Measurements from ENCODE around the gene NPIPA1.
"Not testable (repeated sequence)": the region's sequence is repeated elsewhere in the genome, so short reads cannot be mapped to it uniquely, and the experiment has no call there.

NPIPA1 gene

DNA sequence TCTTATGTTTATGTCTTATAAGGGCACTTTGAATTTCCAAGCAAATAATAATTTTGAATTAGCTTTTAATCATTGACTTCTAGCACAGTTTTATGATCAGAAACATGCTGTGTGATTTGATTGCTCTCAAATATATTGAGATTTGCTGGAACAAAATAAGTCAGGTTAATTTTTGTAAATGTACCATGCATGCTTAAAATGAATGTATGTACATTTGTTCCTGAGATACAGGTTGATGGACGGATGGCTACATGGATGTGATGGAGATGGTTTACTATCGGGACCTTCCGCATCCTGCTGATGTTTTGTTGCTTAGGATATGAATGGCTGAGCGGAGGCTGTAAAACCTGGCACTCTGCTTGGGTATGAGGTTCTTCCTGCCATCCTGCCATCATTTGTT lies at the start of gene NPIPA1:
Gene NPIPA1 (plus strand): TSS at position 301 of the 400 bp plus-strand sequence. CDS start 0 bp downstream, at position 301.
- DNase-seq: not testable (repeated sequence)

DNA sequence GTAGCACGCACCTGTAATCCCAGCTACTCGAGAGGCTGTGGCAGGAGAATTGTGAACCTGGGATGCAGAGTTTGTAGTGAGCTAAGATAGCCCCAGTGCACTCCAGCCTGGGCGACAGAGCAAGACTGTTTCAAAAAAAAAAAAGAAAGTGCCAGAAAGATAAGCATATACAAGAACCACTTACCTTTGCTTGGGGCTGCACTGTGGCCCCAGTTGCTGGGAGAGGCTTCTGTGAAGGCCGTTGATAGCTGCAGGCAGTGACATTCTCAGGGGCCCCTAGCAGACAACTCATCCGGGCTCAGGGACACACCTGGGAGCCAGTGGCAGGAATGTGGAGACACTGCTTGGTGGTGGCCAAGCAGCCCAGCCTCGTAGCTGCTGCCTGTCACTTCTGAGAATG lies 45.1 kb upstream of the NPIPA1 start:
- not testable (repeated sequence) for DNase-seq

DNA sequence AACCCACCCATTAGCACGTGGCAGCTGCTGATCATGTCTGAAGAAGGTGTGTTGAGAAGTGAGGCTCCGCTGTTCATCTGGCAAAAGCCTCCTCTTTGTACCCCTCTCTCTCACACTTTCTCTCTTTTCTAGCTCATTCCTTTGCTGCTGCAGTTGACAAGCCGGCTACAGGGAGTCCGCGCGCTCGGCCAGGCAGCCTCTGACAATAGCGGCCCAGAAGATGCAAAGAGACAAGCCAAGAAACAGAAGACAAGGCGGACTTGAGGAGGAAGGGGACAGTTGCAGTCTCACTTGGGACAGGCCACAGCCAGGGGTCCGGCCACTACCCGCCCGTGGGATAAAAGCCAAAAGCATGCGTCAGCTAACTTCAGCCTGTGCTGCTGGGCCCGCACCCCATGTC lies 41.9 kb upstream of the NPIPA1 start:
- DNase-seq: not testable (repeated sequence)

DNA sequence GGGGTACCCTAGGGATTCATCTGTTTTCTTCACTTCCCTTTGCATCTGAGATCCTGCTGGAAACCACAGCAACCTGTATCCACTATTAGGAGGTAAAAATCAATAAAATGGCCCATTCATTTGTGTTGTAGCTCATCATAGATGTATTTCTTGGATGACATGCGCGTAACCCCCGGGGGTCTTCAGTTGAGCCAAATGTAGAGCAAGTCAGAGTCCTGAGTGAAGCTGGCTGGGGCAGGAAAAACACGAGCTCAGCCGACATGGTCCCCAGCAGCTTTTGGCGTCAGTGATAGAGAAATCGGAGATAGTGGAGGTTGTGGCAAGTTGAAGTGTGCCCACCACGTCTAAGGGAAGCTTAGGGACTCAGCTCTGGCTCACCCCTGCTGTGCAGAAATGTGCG lies 41.2 kb upstream of the NPIPA1 start:
- DNase-seq: not testable (repeated sequence)

- not testable (repeated sequence) for DNase-seq
These were observed 40.1 kb upstream of the NPIPA1 start for GRCh38 chr16:14897006-14897664.

GRCh38 chr16:14898162-14898561 lies 39.1 kb upstream of the NPIPA1 start:
- not testable (repeated sequence) for DNase-seq

DNA sequence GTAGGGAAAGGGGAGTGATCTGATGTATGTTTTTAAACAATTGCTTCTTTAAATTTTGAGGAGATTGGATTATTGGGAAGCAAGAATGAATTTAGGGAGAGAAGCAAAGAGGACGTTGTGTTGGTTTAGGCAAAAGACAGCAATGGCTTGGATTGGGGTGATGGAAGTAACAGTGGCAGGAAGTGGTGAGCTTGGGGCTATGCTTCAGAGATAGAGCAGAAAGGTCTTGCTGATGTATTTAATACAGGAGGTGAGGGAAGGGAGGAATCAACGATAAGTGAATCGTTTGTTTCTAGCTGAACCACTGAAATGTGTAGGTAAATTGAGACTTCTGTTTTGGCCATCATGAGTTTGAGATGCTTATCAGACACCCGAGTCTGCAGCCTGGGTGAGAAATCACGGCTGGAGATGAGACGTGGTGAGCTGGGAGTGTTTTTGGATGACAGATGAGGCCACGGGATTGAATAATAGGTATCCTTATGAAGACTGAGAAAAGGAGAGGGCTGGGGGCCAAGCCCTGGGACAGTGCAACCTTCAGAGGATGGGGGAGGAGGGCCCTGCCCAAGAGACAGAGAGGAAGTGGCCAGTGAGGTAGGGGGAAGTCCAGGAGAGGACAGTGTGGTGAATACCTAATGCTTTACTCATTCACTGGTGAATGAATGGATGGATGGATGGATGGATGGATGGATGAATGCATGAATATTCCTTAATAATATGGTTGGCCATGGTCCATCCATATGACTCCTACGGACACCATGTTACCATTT lies 33.9 kb upstream of the NPIPA1 start:
- DNase-seq: not testable (repeated sequence)

DNA sequence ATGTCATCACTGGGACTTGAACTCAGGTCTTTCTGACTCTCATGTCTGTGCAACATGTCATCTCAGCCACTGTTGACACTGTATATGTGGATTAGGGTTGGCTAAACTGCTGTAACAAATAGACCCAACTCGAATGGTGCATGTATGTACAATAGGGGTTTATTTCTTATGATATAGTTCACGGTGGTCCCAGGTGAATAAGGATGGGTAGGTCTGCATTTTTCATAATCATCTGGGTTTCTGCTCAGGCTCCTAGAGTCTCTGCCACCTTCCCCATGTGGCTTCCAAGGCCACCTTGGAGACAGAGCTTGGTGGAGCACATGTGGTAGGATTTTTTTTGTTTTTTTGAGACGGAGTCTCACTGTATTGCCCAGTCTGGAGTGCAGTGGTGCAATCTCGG lies 27.5 kb upstream of the NPIPA1 start:
- not testable (repeated sequence) for DNase-seq

DNA sequence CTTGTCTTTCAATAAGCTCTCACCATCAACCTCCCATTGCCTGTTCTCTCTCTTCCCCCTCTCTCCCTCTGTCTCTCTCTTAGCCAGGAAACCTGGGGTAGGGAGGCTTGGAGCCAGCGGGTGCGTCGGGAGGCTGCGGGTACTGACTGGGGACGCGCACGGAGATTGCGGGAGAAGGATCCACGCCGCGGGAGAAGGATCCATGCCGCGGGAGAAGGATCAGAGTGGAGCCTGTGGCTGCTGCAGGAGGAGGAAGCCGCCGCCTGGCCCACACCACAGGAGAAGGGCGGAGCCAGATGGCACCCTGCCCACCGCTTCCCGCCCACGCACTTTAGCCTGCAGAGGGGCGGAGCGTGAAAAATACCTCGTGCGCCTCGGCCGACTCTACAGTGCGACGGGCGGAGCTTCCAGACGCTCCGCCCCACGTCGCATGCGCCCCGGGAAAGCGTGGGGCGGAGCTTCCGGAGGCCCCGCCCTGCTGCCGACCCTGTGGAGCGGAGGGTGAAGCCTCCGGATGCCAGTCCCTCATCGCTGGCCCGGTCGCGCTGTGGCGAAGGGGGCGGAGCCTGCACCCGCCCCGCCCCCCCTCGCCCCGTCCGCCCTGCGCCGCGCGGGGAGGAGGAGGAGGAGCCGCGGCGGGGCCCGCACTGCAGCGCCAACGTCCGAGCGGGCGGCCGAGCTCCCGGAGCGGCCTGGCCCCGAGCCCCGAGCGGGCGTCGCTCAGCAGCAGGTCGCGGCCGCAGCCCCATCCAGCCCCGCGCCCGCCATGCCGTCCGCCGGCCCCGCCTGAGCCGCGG lies 26.2 kb upstream of the NPIPA1 start:
- DNase-seq: not testable (repeated sequence)

DNA sequence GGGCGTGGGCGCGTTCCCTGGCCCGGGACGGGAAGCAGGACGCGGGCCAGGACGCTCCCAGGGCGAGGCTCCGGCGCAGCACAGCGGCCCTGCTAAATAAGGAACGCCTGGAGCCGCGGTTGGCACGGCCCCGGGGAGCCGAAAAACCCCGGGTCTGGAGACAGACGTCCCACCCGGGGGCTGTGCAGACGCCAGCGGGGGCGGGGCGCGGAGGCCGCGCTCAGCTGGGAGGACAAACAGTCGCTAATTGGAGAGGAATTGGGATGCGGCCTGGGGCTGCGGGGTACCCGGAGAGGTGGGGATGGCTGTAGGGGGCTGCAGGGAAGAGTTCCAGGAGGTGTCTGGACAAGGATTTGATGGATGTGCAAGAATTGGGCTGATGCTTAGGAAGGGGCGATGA lies 25.3 kb upstream of the NPIPA1 start:
- not testable (repeated sequence) for DNase-seq

GRCh38 chr16:14912588-14912987 lies 24.7 kb upstream of the NPIPA1 start:
- not testable (repeated sequence) for DNase-seq

DNA sequence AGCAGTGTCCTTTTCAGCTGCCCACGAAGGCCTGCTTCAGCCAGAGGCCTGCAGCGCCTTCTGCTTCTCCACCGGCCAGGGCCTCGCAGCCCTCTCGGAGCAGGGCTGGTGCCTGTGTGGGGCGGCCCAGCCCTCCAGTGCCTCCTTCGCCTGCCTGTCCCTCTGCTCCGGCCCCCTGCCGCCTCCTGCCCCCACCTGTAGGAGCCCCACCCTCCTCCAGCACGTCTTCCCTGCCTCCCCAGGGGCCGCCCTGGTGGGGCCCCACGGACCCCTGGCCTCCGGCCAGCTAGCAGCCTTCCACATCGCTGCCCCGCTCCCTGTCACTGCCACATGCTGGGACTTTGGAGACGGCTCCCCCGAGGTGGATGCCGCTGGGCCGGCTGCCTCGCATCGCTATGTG lies 18.7 kb upstream of the NPIPA1 start:
- not testable (repeated sequence) for DNase-seq

DNA sequence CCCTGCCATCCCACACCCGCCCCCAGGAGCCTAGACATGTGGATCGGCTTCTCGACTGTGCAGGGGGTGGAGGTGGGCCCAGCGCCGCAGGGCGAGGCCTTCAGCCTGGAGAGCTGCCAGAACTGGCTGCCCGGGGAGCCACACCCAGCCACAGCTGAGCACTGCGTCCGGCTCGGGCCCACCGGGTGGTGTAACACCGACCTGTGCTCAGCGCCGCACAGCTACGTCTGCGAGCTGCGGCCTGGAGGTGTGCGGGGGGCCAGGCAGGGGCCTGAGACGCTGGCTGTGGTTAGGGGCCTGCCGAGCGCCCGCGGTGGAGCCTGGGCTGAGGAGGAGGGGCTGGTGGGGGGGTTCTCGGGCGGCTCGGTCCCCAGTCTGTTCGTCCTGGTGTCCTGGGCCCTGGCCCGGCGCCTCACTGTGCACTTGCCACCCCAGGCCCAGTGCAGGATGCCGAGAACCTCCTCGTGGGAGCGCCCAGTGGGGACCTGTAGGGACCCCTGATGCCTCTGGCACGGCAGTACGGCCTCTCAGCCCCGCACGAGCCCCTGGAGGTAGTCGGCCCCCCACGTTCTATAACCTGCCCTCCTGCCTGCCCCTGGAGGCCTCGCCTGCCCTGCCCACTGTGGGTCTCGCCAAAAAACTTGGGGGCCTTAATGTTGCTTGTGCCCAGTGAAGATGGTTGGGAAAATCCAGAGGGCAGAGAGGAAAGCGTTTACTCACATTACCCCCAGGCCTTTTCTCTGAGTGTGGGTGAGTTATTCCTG lies 17.2 kb upstream of the NPIPA1 start:
- not testable (repeated sequence) for DNase-seq

- DNase-seq: not testable (repeated sequence)
These were observed 15.0 kb upstream of the NPIPA1 start for GRCh38 chr16:14922285-14922684.

DNA sequence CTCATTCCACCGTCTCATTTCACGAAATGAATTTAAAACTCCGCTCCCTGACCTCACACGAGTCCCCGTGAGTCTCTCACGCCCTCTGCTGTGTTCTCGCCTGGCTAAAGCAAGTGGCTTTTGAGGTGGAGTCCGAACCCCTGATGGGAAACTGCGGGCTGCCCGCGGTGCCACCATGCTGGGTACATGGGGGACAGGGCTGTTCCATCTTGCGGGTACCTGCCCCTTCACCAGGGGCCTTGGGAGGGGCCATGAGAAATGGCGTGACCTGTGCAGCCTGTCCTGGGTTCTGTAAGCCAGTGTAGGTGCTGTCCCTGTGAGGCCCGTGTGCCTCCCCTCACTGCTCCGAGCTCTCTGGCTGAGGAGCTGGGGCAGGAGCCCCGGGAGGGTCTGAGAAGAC lies 14.3 kb upstream of the NPIPA1 start:
- DNase-seq: not testable (repeated sequence)

DNA sequence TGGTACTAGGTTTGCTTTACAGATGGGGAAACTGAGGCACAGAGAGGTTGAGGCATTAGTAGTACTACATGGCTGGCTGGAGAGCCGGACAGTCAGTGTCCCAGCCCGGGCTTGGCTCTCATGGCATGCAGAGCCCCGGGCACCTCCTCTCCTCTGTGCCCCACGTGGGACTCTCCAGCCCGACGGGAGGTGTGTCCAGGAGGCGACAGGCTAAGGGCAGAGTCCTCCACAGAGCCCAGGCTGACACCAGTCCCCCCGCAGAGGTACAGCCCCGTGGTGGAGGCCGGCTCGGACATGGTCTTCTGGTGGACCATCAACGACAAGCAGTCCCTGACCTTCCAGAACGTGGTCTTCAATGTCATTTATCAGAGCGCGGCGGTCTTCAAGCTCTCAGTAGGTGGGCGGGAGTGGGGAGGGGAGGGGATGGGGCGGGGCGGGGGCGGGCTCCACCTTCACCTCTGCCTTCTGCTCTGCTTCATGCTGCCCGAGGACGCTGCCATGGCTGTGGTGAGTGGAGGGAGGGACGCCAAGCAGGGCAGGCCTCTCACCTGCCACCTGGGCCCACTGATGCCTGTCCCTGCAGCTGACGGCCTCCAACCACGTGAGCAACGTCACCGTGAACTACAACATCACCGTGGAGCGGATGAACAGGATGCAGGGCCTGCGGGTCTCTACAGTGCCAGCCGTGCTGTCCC lies 13.7 kb upstream of the NPIPA1 start:
- DNase-seq: not testable (repeated sequence)

DNA sequence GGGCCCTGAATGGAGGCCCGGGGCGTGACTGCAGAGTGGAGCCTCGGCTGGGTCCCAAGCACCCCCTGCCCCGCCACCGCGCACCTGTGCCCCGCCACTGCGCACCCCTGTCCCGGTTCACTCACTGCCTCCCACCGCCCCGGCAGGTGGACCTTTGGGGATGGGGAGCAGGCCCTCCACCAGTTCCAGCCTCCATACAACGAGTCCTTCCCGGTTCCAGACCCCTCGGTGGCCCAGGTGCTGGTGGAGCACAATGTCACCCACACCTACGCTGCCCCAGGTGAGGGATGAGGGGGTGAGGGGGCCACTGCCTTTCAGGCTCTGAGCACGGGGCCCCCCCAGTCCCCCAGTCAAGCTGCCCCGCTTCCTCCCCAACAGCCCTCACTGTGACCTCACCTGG lies 12.9 kb upstream of the NPIPA1 start:
- not testable (repeated sequence) for DNase-seq

DNA sequence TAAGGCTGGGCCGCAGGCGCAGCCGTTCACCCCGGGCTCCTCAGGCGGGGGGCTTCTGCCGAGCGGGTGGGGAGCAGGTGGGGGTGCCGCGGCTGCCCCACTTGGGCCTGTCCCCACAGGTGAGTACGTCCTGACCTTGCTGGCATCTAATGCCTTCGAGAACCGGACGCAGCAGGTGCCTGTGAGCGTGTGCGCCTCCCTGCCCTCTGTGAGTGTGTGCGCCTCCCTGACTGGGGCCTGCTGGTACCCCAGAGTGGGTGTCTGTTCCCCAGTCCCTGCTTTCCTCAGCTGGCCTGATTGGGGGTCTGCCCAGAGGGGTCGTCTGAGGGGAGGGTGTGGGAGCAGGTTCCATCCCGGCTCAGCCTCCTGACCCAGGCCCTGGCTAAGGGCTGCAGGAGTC lies 12.3 kb upstream of the NPIPA1 start:
- DNase-seq: not testable (repeated sequence)

DNA sequence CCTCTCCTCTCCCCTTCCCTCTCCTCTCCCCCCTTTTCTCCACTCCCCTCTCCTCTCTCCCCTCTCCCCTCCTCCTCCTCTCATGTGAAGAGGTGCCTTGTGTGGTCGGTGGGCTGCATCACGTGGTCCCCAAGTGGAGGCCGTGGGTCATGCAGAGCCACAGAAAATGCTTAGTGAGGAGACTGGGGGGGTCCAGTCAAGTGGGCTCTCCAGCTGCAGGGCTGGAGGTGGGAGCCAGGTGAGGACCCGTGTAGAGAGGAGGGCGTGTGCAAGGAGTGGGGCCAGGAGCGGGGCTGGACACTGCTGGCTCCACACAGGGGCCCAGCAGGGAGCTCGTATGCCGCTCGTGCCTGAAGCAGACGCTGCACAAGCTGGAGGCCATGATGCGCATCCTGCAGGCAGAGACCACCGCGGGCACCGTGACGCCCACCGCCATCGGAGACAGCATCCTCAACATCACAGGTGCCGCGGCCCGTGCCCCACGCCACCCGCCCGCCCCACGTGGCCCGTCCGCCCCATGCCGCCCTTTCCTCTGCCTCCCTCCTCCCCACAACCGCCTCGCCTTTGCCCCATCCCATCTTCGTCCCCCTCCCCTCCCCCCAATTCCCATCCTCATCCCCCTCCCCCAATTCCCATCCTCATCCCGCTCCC lies 9.1 kb upstream of the NPIPA1 start:
- not testable (repeated sequence) for DNase-seq

GRCh38 chr16:14929176-14929575 lies 8.1 kb upstream of the NPIPA1 start:
- DNase-seq: not testable (repeated sequence)

- not testable (repeated sequence) for DNase-seq
These were observed 7.0 kb upstream of the NPIPA1 start for GRCh38 chr16:14930246-14930645.

Data from NCI-H1092 treated with DMSO at 0.1 percent for 48 hours (cell line).